HG03060 (cell line): ENCODE results near the gene FBXO9.

Source experiments
- ATAC-seq: cut with Tn5 transposase; IDR thresholded peaks from one replicate; pipeline ENCODE4 v1.9.1; 2021; ENCODE audit warnings: low read depth, moderate number of reproducible peaks; ENCODE audit not compliant: unreplicated experiment

The FBXO9 gene

GRCh38 chr6:53086302-53086701 is 21.1 kb downstream of the FBXO9 start:
- ATAC-seq = no peak

- no peak for ATAC-seq
These were observed 24.7 kb downstream of the FBXO9 start for GRCh38 chr6:53089948-53090347.

GRCh38 chr6:53090576-53090975 is 25.4 kb downstream of the FBXO9 start:
- no peak for ATAC-seq

- ATAC-seq = no peak
These were observed 30.1 kb downstream of the FBXO9 start for GRCh38 chr6:53095270-53095669.

GRCh38 chr6:53095716-53096115 is 30.5 kb downstream of the FBXO9 start:
- no peak for ATAC-seq

GRCh38 chr6:53100561-53100960 is 35.4 kb downstream of the FBXO9 start:
- no peak for ATAC-seq

- no peak for ATAC-seq
These were observed 35.8 kb downstream of the FBXO9 start for GRCh38 chr6:53101006-53101405.

- no peak for ATAC-seq
These were observed 38.9 kb downstream of the FBXO9 start for GRCh38 chr6:53103993-53104675.

GRCh38 chr6:53104916-53105315 is 39.7 kb downstream of the FBXO9 start:
- ATAC-seq = no peak

- no peak for ATAC-seq
These were observed 41.9 kb downstream of the FBXO9 start for GRCh38 chr6:53107091-53107490.

GRCh38 chr6:53109612-53110011 is 44.4 kb downstream of the FBXO9 start:
- peak; percentile 66 for ATAC-seq

- no peak for ATAC-seq
These were observed 46.7 kb downstream of the FBXO9 start for GRCh38 chr6:53111865-53112264.

- no peak for ATAC-seq
These were observed 47.2 kb downstream of the FBXO9 start for GRCh38 chr6:53112404-53112803.

GRCh38 chr6:53112871-53113270 is 47.7 kb downstream of the FBXO9 start:
- ATAC-seq = no peak

- ATAC-seq = no peak
These were observed 48.5 kb downstream of the FBXO9 start for GRCh38 chr6:53113742-53114141.

GRCh38 chr6:53115113-53115512 is 49.9 kb downstream of the FBXO9 start:
- no peak for ATAC-seq

- no peak for ATAC-seq
These were observed 50.5 kb downstream of the FBXO9 start for GRCh38 chr6:53115741-53116140.

- ATAC-seq = no peak
These were observed 54.1 kb downstream of the FBXO9 start for GRCh38 chr6:53119349-53119748.

- ATAC-seq = no peak
These were observed 54.7 kb downstream of the FBXO9 start for GRCh38 chr6:53119772-53120409.

GRCh38 chr6:53124131-53124800 is 59.1 kb downstream of the FBXO9 start:
- ATAC-seq = no peak

- ATAC-seq = no peak
These were observed 60.1 kb downstream of the FBXO9 start for GRCh38 chr6:53125276-53125675.

GRCh38 chr6:53128842-53129241 is 63.6 kb downstream of the FBXO9 start:
- ATAC-seq = no peak
